ENCODE results near the gene UBE2S.

The UBE2S gene

GRCh38 chr19:55354698-55355212 lies 52.8 kb downstream of the UBE2S start, which contains the start of gene COX6B2:
Gene COX6B2, minus strand, starts transcription at chr19:55354719. Its CDS starts 198 bp downstream, at chr19:55354521.
- peaks cover 11% of the 10 kb centered on the region for H3K4me1 ChIP-seq (ENCODE audit: insufficient read depth, insufficient read length)
- peak within 1 kb of the TSS; percentile 77 for H3K9ac ChIP-seq (ENCODE audit: insufficient read length, low read depth)
- no peak for TF ChIP-seq ZNF274 (IDR thresholded peaks at IDR 0.05; ENCODE audit: low read depth, low read length)
- no peak for TF ChIP-seq YY1 (IDR thresholded peaks at IDR 0.05; ENCODE audit: insufficient read depth, insufficient read length)
- no peak for TF ChIP-seq SUZ12 (IDR thresholded peaks at IDR 0.05; ENCODE audit: extremely low read depth, insufficient read depth, insufficient read length)
- peaks cover 3% of the 10 kb centered on the region for H3K36me3 ChIP-seq (ENCODE audit: insufficient read depth, insufficient read length, low read length)
- H3K4me3 ChIP-seq (ENCODE audit: insufficient read length, low read depth) = peak within 1 kb of the TSS; percentile 57
- peaks cover 59% of the 10 kb centered on the region for H3K27me3 ChIP-seq (ENCODE audit: insufficient read depth, insufficient read length)
- no peaks in the 10 kb centered on the region for H3K9me3 ChIP-seq (ENCODE audit: insufficient read depth, low read length)
- DNase-seq (ENCODE audit: low read depth, low spot score) = no peak

- H3K9ac ChIP-seq (ENCODE audit: insufficient read length, low read depth) = peak overlapping the region; percentile 77
- peak; percentile 28 for DNase-seq (ENCODE audit: low read depth, low spot score)
- peaks cover 3% of the 10 kb centered on the region for H3K36me3 ChIP-seq (ENCODE audit: insufficient read depth, insufficient read length, low read length)
- peaks cover 58% of the 10 kb centered on the region for H3K27me3 ChIP-seq (ENCODE audit: insufficient read depth, insufficient read length)
- no peak for TF ChIP-seq ZNF274 (IDR thresholded peaks at IDR 0.05; ENCODE audit: low read depth, low read length)
- no peak for TF ChIP-seq SUZ12 (IDR thresholded peaks at IDR 0.05; ENCODE audit: extremely low read depth, insufficient read depth, insufficient read length)
- no peak for TF ChIP-seq YY1 (IDR thresholded peaks at IDR 0.05; ENCODE audit: insufficient read depth, insufficient read length)
- H3K9me3 ChIP-seq (ENCODE audit: insufficient read depth, low read length) = no peaks in the 10 kb centered on the region
- peaks cover 13% of the 10 kb centered on the region for H3K4me1 ChIP-seq (ENCODE audit: insufficient read depth, insufficient read length)
- peak overlapping the region; percentile 57 for H3K4me3 ChIP-seq (ENCODE audit: insufficient read length, low read depth)
These were observed 53.5 kb downstream of the UBE2S start for GRCh38 chr19:55353803-55354697.

GRCh38 chr19:55353356-55353802 lies 54.2 kb downstream of the UBE2S start:
- H3K4me1 ChIP-seq (ENCODE audit: insufficient read depth, insufficient read length) = peaks cover 15% of the 10 kb centered on the region
- peak overlapping the region; percentile 77 for H3K9ac ChIP-seq (ENCODE audit: insufficient read length, low read depth)
- H3K4me3 ChIP-seq (ENCODE audit: insufficient read length, low read depth) = peak overlapping the region; percentile 57
- TF ChIP-seq ZNF274 (IDR thresholded peaks at IDR 0.05; ENCODE audit: low read depth, low read length) (no peak), YY1 (IDR thresholded peaks at IDR 0.05; ENCODE audit: insufficient read depth, insufficient read length) (no peak), SUZ12 (IDR thresholded peaks at IDR 0.05; ENCODE audit: extremely low read depth, insufficient read depth, insufficient read length) (no peak)
- peaks cover 52% of the 10 kb centered on the region for H3K27me3 ChIP-seq (ENCODE audit: insufficient read depth, insufficient read length)
- no peak for DNase-seq (ENCODE audit: low read depth, low spot score)
- no peaks in the 10 kb centered on the region for H3K9me3 ChIP-seq (ENCODE audit: insufficient read depth, low read length)
- peaks cover 3% of the 10 kb centered on the region for H3K36me3 ChIP-seq (ENCODE audit: insufficient read depth, insufficient read length, low read length)

- Histone ChIP-seq H3K27me3 (ENCODE audit: insufficient read depth, insufficient read length) (peaks cover 51% of the 10 kb centered on the region), H3K4me1 (ENCODE audit: insufficient read depth, insufficient read length) (peaks cover 22% of the 10 kb centered on the region), H3K36me3 (ENCODE audit: insufficient read depth, insufficient read length, low read length) (peaks cover 3% of the 10 kb centered on the region), H3K4me3 (ENCODE audit: insufficient read length, low read depth) (no peak overlapping the region), H3K9ac (ENCODE audit: insufficient read length, low read depth) (no peak overlapping the region), H3K9me3 (ENCODE audit: insufficient read depth, low read length) (no peaks in the 10 kb centered on the region)
- no peak for DNase-seq (ENCODE audit: low read depth, low spot score)
- TF ChIP-seq SUZ12 (IDR thresholded peaks at IDR 0.05; ENCODE audit: extremely low read depth, insufficient read depth, insufficient read length) (no peak), ZNF274 (IDR thresholded peaks at IDR 0.05; ENCODE audit: low read depth, low read length) (no peak)
These were observed 54.9 kb downstream of the UBE2S start for GRCh38 chr19:55352549-55353145.

GRCh38 chr19:55352040-55352439 lies 55.5 kb downstream of the UBE2S start:
- H3K9ac ChIP-seq (ENCODE audit: insufficient read length, low read depth) = no peak overlapping the region
- H3K9me3 ChIP-seq (ENCODE audit: insufficient read depth, low read length) = no peaks in the 10 kb centered on the region
- no peak for TF ChIP-seq YY1 (IDR thresholded peaks at IDR 0.05; ENCODE audit: insufficient read depth, insufficient read length)
- TF ChIP-seq SUZ12 (IDR thresholded peaks at IDR 0.05; ENCODE audit: extremely low read depth, insufficient read depth, insufficient read length) = no peak
- no peak for TF ChIP-seq ZNF274 (IDR thresholded peaks at IDR 0.05; ENCODE audit: low read depth, low read length)
- no peak overlapping the region for H3K4me3 ChIP-seq (ENCODE audit: insufficient read length, low read depth)
- H3K4me1 ChIP-seq (ENCODE audit: insufficient read depth, insufficient read length) = peaks cover 23% of the 10 kb centered on the region
- DNase-seq (ENCODE audit: low read depth, low spot score) = no peak
- H3K27me3 ChIP-seq (ENCODE audit: insufficient read depth, insufficient read length) = peaks cover 46% of the 10 kb centered on the region
- H3K36me3 ChIP-seq (ENCODE audit: insufficient read depth, insufficient read length, low read length) = peaks cover 6% of the 10 kb centered on the region

- Histone ChIP-seq H3K27me3 (ENCODE audit: insufficient read depth, insufficient read length) (peaks cover 38% of the 10 kb centered on the region), H3K4me3 (ENCODE audit: insufficient read length, low read depth) (no peak overlapping the region), H3K9ac (ENCODE audit: insufficient read length, low read depth) (peak overlapping the region; percentile 72), H3K36me3 (ENCODE audit: insufficient read depth, insufficient read length, low read length) (peaks cover 10% of the 10 kb centered on the region), H3K4me1 (ENCODE audit: insufficient read depth, insufficient read length) (peaks cover 26% of the 10 kb centered on the region), H3K9me3 (ENCODE audit: insufficient read depth, low read length) (no peaks in the 10 kb centered on the region)
- TF ChIP-seq ZNF274 (IDR thresholded peaks at IDR 0.05; ENCODE audit: low read depth, low read length) (no peak), YY1 (IDR thresholded peaks at IDR 0.05; ENCODE audit: insufficient read depth, insufficient read length) (no peak), SUZ12 (IDR thresholded peaks at IDR 0.05; ENCODE audit: extremely low read depth, insufficient read depth, insufficient read length) (no peak)
- no peak for DNase-seq (ENCODE audit: low read depth, low spot score)
These were observed 56.8 kb downstream of the UBE2S start for GRCh38 chr19:55350620-55351315.

Data from NT2/D1 (cell line).